Measurements from ENCODE around the gene MDN1. TPM values are rescaled to one million over a fixed set of nuclear protein-coding genes. Genes with fewer than 3 reads are reported as not detected.

The MDN1 gene
- total and polyA plus RNA-seq, 2 donors (not counting 1 experiment from before 2014, with no cell fraction given), result 16.5 to 59.5 TPM

GRCh38 chr6:89692256-89692655 lies 127.3 kb downstream of the MDN1 start:
- H3K36me3 ChIP-seq (replicated peaks in 1 of 2; ENCODE audit: control extremely low read depth in 1 of 2, control insufficient read depth in 1 of 2, extremely low read depth in 1 of 2, insufficient read depth in 2 of 2, low read length in 1 of 2), result peaks cover 0 to 84% of the 10 kb centered on the region in 2 experiments
- ChIA-PET POLR2A (no interaction called here), CTCF (no interaction called here)
- H3K9ac ChIP-seq (ENCODE audit: low read length), result no peak overlapping the region
- no peak for ATAC-seq (ENCODE audit: low read depth)
- no peak overlapping the region for H3K4me3 ChIP-seq (ENCODE audit: control extremely low read depth in 1 of 5, extremely low read depth in 1 of 5, insufficient read depth in 1 of 5, low read depth in 2 of 5, low read length in 4 of 5)
- no peak overlapping the region for H2AFZ ChIP-seq (ENCODE audit: insufficient read depth, low read depth, low read length, poor library complexity, severe bottlenecking)
- H3K9me3 Mint-ChIP-seq (ENCODE audit: insufficient read depth), result no peaks in the 10 kb centered on the region
- TF ChIP-seq EZH2 (IDR thresholded peaks at IDR 0.05; ENCODE audit: borderline replicate concordance, insufficient read depth, low read depth, low read length, poor library complexity, severe bottlenecking) (no peak), CTCF (IDR thresholded peaks at IDR 0.05) (no peak)
- H3K27me3 ChIP-seq (replicated peaks in 1 of 4; ENCODE audit: control extremely low read depth in 1 of 4, control insufficient read depth in 3 of 4, insufficient read depth in 4 of 4, low read length in 3 of 4), result no peaks in the 10 kb centered on the region
- intact Hi-C loops (cut with micrococcal nuclease), result no loop called here
- H3K4me3 Mint-ChIP-seq, result no peak overlapping the region
- H3K4me2 ChIP-seq (replicated peaks; ENCODE audit: low read depth, low read length, poor library complexity, severe bottlenecking), result no peak overlapping the region
- H3K9me3 ChIP-seq (ENCODE audit: control extremely low read depth in 1 of 3, control insufficient read depth in 2 of 3, insufficient read depth in 1 of 3, low read length in 2 of 3), result no peaks in the 10 kb centered on the region
- no peaks in the 10 kb centered on the region for H3K79me2 ChIP-seq (ENCODE audit: control insufficient read depth, insufficient read depth, low read length)
- H3K27ac Mint-ChIP-seq, result no peak overlapping the region
- H3K27me3 Mint-ChIP-seq, result no peaks in the 10 kb centered on the region
- DNase-seq, result no peak
- peaks cover 13% of the 10 kb centered on the region for H3K4me1 Mint-ChIP-seq
- no peak overlapping the region for H3K27ac ChIP-seq (ENCODE audit: low read length in 2 of 2)
- 94% methylated on average over 9 of the region's 9 CpGs for WGBS (ENCODE audit: insufficient coverage)
- H4K20me1 ChIP-seq (ENCODE audit: control insufficient read depth, insufficient read depth, low read length, poor library complexity, severe bottlenecking), result no peaks in the 10 kb centered on the region
- H3K4me1 ChIP-seq (ENCODE audit: control insufficient read depth in 2 of 2, insufficient read depth in 2 of 2, low read length in 2 of 2), result no peaks in the 10 kb centered on the region

GRCh38 chr6:89690944-89691324 lies 128.7 kb downstream of the MDN1 start:
- H3K4me3 ChIP-seq (ENCODE audit: control extremely low read depth in 1 of 5, extremely low read depth in 1 of 5, insufficient read depth in 1 of 5, low read depth in 2 of 5, low read length in 4 of 5), result no peak overlapping the region
- H3K4me1 ChIP-seq (ENCODE audit: control insufficient read depth in 2 of 2, insufficient read depth in 2 of 2, low read length in 2 of 2), result no peaks in the 10 kb centered on the region
- no peak overlapping the region for H3K9ac ChIP-seq (ENCODE audit: low read length)
- Mint-ChIP-seq H3K27ac (peak overlapping the region; percentile 6), H3K9me3 (ENCODE audit: insufficient read depth) (no peaks in the 10 kb centered on the region), H3K4me3 (no peak overlapping the region), H3K27me3 (no peaks in the 10 kb centered on the region), H3K4me1 (peaks cover 13% of the 10 kb centered on the region)
- no peak for DNase-seq
- no peak overlapping the region for H2AFZ ChIP-seq (ENCODE audit: insufficient read depth, low read depth, low read length, poor library complexity, severe bottlenecking)
- CTCF ChIA-PET, result no interaction called here
- no peak for TF ChIP-seq CTCF (IDR thresholded peaks at IDR 0.05)
- TF ChIP-seq EZH2 (IDR thresholded peaks at IDR 0.05; ENCODE audit: borderline replicate concordance, insufficient read depth, low read depth, low read length, poor library complexity, severe bottlenecking), result no peak
- H3K79me2 ChIP-seq (ENCODE audit: control insufficient read depth, insufficient read depth, low read length), result no peaks in the 10 kb centered on the region
- ATAC-seq (ENCODE audit: low read depth), result no peak
- no peak overlapping the region for H3K4me2 ChIP-seq (replicated peaks; ENCODE audit: low read depth, low read length, poor library complexity, severe bottlenecking)
- no peaks in the 10 kb centered on the region for H3K9me3 ChIP-seq (ENCODE audit: control extremely low read depth in 1 of 3, control insufficient read depth in 2 of 3, insufficient read depth in 1 of 3, low read length in 2 of 3)
- POLR2A ChIA-PET, result no interaction called here
- peaks cover 0 to 86% of the 10 kb centered on the region in 2 experiments for H3K36me3 ChIP-seq (replicated peaks in 1 of 2; ENCODE audit: control extremely low read depth in 1 of 2, control insufficient read depth in 1 of 2, extremely low read depth in 1 of 2, insufficient read depth in 2 of 2, low read length in 1 of 2)
- H4K20me1 ChIP-seq (ENCODE audit: control insufficient read depth, insufficient read depth, low read length, poor library complexity, severe bottlenecking), result no peaks in the 10 kb centered on the region
- H3K27me3 ChIP-seq (replicated peaks in 1 of 4; ENCODE audit: control extremely low read depth in 1 of 4, control insufficient read depth in 3 of 4, insufficient read depth in 4 of 4, low read length in 3 of 4), result no peaks in the 10 kb centered on the region
- peak overlapping the region in 1 of 2 donors; percentile 25 for H3K27ac ChIP-seq (ENCODE audit: low read length in 2 of 2)
- intact Hi-C loops (cut with micrococcal nuclease), result no loop called here
